Testis (tissue), 2 donors: Measurements from ENCODE around the gene EVX2.

ENCODE experiments used
- CTCF ChIP-seq, 3 experiments: fragments of 450-650 bp in 2 of 3; fragments of 200-600 bp in 1 of 3; sonication (generic) in 1 of 3; IDR thresholded peaks; one replicate each; pipeline ENCODE4 v1.5.1; 2016 to 2019; ENCODE audit warnings: antibody characterized with exemption in 3 of 3, mild to moderate bottlenecking in 2 of 3, moderate library complexity in 1 of 3
- POLR2A ChIP-seq: fragments of 450-650 bp; IDR thresholded peaks from one replicate; pipeline ENCODE4 v1.6.1; 2017; ENCODE audit warnings: antibody characterized with exemption, mild to moderate bottlenecking, moderate library complexity

- TF ChIP-seq CTCF (IDR thresholded peaks at IDR 0.05) (peak; percentile 42 to 67 (median 61)), POLR2A (no peak)
Measured at GRCh38 chr2:176118601-176119339, 35.0 kb upstream of the EVX2 start.
